ENCODE results near the gene TRDMT1. TPM values are rescaled to one million over a fixed set of nuclear protein-coding genes. Genes with fewer than 3 reads are reported as not detected.

Gene TRDMT1
- total RNA-seq, 2 experiments from 2014 or later = 10.4 to 12.2 TPM

GRCh38 chr10:17233286-17233991 is 32.0 kb upstream of the TRDMT1 start:
- no peaks in the 10 kb centered on the region for H3K9me2 ChIP-seq (ENCODE audit: insufficient read depth, low read length)
- H3K4me3 ChIP-seq (ENCODE audit: low read depth, low read length, poor library complexity, severe bottlenecking) = no peak overlapping the region
- no TSS peak for BruUV-seq (replicated peaks)
- POLR2A ChIA-PET = no interaction called here
- intact Hi-C loops (cut with micrococcal nuclease; ENCODE audit: unreplicated experiment) = loop anchor here (10.0 kb wide), 1 partner anchor 1369 kb away; the partner anchor contains the start of gene MINDY3
- H2AFZ ChIP-seq (ENCODE audit: low read length) = no peak overlapping the region
- TF ChIP-seq EZH2phosphoT487 (IDR thresholded peaks at IDR 0.05; ENCODE audit: borderline replicate concordance, low read depth, low read length) (no peak), CTCF (conservative IDR thresholded peaks at IDR 0.05; ENCODE audit: low read length) (no peak)
- H3K27ac ChIP-seq (ENCODE audit: low read depth, low read length, poor library complexity, severe bottlenecking) = no peak overlapping the region
- H3K79me2 ChIP-seq (ENCODE audit: insufficient read depth, low read depth, low read length) = no peaks in the 10 kb centered on the region
- H3K4me2 ChIP-seq (ENCODE audit: low read length) = no peak overlapping the region
- H3K4me1 ChIP-seq (ENCODE audit: insufficient read depth, low read length, poor library complexity, severe bottlenecking) = peaks cover 17% of the 10 kb centered on the region
- DNase-seq (ENCODE audit: low spot score) = no peak
- no peaks in the 10 kb centered on the region for H3K36me3 ChIP-seq (ENCODE audit: insufficient read depth, low read length)
- H4K20me1 ChIP-seq (ENCODE audit: insufficient read depth, low read length) = no peaks in the 10 kb centered on the region
- H3K9me3 ChIP-seq (ENCODE audit: low read length) = no peaks in the 10 kb centered on the region
- CTCF ChIA-PET (ENCODE audit: unreplicated experiment) = no interaction called here

GRCh38 chr10:17232276-17232960 is 30.9 kb upstream of the TRDMT1 start:
- Histone ChIP-seq H3K4me1 (ENCODE audit: insufficient read depth, low read length, poor library complexity, severe bottlenecking) (peaks cover 27% of the 10 kb centered on the region), H3K9me3 (ENCODE audit: low read length) (no peaks in the 10 kb centered on the region), H3K79me2 (ENCODE audit: insufficient read depth, low read depth, low read length) (no peaks in the 10 kb centered on the region), H3K4me2 (ENCODE audit: low read length) (no peak overlapping the region), H3K36me3 (ENCODE audit: insufficient read depth, low read length) (no peaks in the 10 kb centered on the region), H3K4me3 (ENCODE audit: low read depth, low read length, poor library complexity, severe bottlenecking) (no peak overlapping the region), H3K27ac (ENCODE audit: low read depth, low read length, poor library complexity, severe bottlenecking) (no peak overlapping the region), H2AFZ (ENCODE audit: low read length) (no peak overlapping the region), H3K9me2 (ENCODE audit: insufficient read depth, low read length) (no peaks in the 10 kb centered on the region), H4K20me1 (ENCODE audit: insufficient read depth, low read length) (no peaks in the 10 kb centered on the region)
- no TSS peak for BruUV-seq (replicated peaks)
- no peak for DNase-seq (ENCODE audit: low spot score)
- intact Hi-C loops (cut with micrococcal nuclease; ENCODE audit: unreplicated experiment) = loop anchor here (10.0 kb wide), 1 partner anchor 1368 kb away; the partner anchor contains the start of gene MINDY3
- no peak for TF ChIP-seq CTCF (conservative IDR thresholded peaks at IDR 0.05; ENCODE audit: low read length)
- TF ChIP-seq EZH2phosphoT487 (IDR thresholded peaks at IDR 0.05; ENCODE audit: borderline replicate concordance, low read depth, low read length) = no peak
- CTCF ChIA-PET (ENCODE audit: unreplicated experiment) = no interaction called here
- POLR2A ChIA-PET = interaction anchor here (0.5 to 0.6 kb wide), 2 partner anchors 12 to 1503 kb away, joined by 3 to 4 read pairs; no protein-coding TSS in a partner anchor
